ENCODE results near the gene NTMT1. TPM values are rescaled to one million over a fixed set of nuclear protein-coding genes. Genes with fewer than 3 reads are reported as not detected.
A peak's percentile ranks its signal among the peaks of the same experiment; 100 is the strongest.

Gene NTMT1
- total RNA-seq, 1 experiment from 2014 or later = 84.8 TPM

DNA sequence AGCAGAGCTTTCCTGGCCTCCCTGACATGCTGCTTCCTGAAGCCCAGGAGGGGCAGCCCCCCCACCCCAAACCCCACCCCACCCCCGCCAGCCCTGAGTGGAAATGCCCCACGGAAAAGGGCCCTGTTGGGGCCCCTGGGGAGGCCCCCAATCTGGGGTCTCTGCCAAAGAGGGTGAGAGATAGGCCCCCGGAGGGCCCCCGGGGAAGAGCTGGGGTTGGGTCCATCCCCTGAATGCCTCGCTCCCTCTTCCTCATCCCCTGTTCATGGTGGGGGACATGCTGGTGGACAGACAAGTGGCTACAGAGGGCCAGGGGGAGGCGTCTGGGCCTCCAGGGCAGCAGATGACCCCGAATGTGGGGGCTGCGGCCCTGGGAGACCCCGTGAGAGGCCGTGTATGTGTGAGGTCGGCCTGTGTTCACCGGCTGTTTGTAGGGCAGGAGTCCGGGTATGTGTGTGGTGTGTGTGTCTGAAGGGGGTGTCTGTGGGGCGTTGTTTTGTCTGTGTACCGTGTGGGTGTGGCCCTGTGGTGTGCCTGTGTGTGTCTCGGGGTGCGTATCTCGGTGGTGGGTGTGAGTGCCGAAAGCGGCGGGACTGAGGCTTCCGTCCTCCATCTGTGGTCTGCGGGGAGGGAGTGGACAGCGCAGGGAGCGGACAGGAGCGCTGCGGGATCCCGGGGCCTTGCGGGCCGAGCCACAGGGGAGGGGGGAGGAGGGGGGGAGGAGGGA, 16.3 kb upstream of the NTMT1 start:
- peak; percentile 7 for ATAC-seq
- no peaks in the 10 kb centered on the region for H3K9me3 ChIP-seq (ENCODE audit: control insufficient read depth in 1 of 2, insufficient read depth in 1 of 2, low read depth in 1 of 2, low read length in 2 of 2)
- H3K4me1 ChIP-seq (ENCODE audit: control insufficient read depth in 1 of 2, insufficient read depth in 2 of 2, low read length in 2 of 2) = peaks cover 67 to 92% of the 10 kb centered on the region in 2 experiments
- H4K20me1 ChIP-seq (ENCODE audit: insufficient read depth) = no peaks in the 10 kb centered on the region
- no peak for DNase-seq (ENCODE audit: low read depth, low spot score)
- TF ChIP-seq CBX3 (IDR thresholded peaks at IDR 0.05; ENCODE audit: low read depth) (no peak), ZNF274 (IDR thresholded peaks at IDR 0.05; ENCODE audit: low read depth, low read length) (no peak), EGR1 (IDR thresholded peaks at IDR 0.05; ENCODE audit: low read depth) (no peak), EZH2phosphoT487 (IDR thresholded peaks at IDR 0.05; ENCODE audit: borderline replicate concordance) (no peak), POLR2AphosphoS5 (IDR thresholded peaks at IDR 0.05; ENCODE audit: low read depth, low read length) (peak; percentile 50), ZFX (IDR thresholded peaks at IDR 0.05) (0 out of 2 replicates have a peak, but pooled peaks have one; percentile 17), RAD21 (IDR thresholded peaks at IDR 0.05; ENCODE audit: low read depth) (no peak), TCF7L2 (IDR thresholded peaks at IDR 0.05; ENCODE audit: borderline replicate concordance, extremely low read depth, insufficient read depth, insufficient read length) (peak; percentile 11), POLR2A (IDR thresholded peaks at IDR 0.05; ENCODE audit: borderline replicate concordance, extremely low read depth, insufficient read depth, insufficient read length) (peak; percentile 53)
- H2AFZ ChIP-seq (ENCODE audit: low read depth, low read length, poor library complexity, severe bottlenecking) = no peak overlapping the region
- H3K36me3 ChIP-seq (ENCODE audit: control insufficient read depth in 1 of 2, insufficient read depth in 2 of 2, low read length in 2 of 2) = no peaks in the 10 kb centered on the region
- no peaks in the 10 kb centered on the region for H3K9me2 ChIP-seq (ENCODE audit: insufficient read depth)
- ChIA-PET POLR2A (interaction anchor here (0.7 to 4.8 kb wide), 15 partner anchors 12 to 470 kb away, joined by 3 to 34 read pairs (median 7); partner anchors contain the start of gene IER5L), RAD21 (ENCODE audit: low non-redundant PET in 1 of 2, low total read pairs in 2 of 2, uncharacterized antibody in 2 of 2, unreplicated experiment in 2 of 2) (interaction anchor here (0.8 to 1.6 kb wide), 4 partner anchors 22 to 113 kb away, joined by 3 to 5 read pairs (median 3); no protein-coding TSS in a partner anchor), CTCF (interaction anchor here (0.6 to 2.7 kb wide), 7 partner anchors 8 to 478 kb away, joined by 3 to 18 read pairs (median 5); no protein-coding TSS in a partner anchor)
- no peaks in the 10 kb centered on the region for H3K27me3 ChIP-seq (ENCODE audit: insufficient read depth, low read length)
- no peaks in the 10 kb centered on the region; the same call in 1 of the 2 replicates for H3K79me2 ChIP-seq (ENCODE audit: insufficient read depth, low read length)
- H3K4me2 ChIP-seq (ENCODE audit: low read length) = peak overlapping the region; percentile 92
- peak overlapping the region; percentile 96 for H3K27ac ChIP-seq (ENCODE audit: low read depth, low read length)
- intact Hi-C loops (cut with micrococcal nuclease) = loop anchor here (1.0 to 5.0 kb wide), 3 partner anchors 121 to 435 kb away; no protein-coding TSS in a partner anchor
- peak overlapping the region; percentile 45 to 48 for H3K4me3 ChIP-seq (replicated peaks in 1 of 2; ENCODE audit: low read depth in 1 of 2, low read length in 2 of 2)
- H3K9ac ChIP-seq (ENCODE audit: low read length) = peak overlapping the region; percentile 83
- BruUV-seq (replicated peaks) = no TSS peak

DNA sequence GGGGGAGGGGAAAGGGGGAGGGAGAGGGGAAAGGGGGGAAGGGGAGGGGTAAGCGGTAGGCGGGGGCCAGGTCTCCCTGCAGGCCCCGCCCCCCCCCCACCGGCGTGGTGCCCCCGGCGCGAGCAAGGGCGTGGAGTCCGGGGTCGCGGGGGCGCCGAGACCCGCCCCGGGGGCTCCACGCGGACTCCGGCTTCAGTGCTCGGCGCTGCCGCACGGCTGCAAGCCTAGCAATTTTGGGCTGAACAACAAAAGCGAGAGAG, 15.8 kb upstream of the NTMT1 start:
- no peaks in the 10 kb centered on the region for H3K36me3 ChIP-seq (ENCODE audit: control insufficient read depth in 1 of 2, insufficient read depth in 2 of 2, low read length in 2 of 2)
- BruUV-seq (replicated peaks) = no TSS peak
- H2AFZ ChIP-seq (ENCODE audit: low read depth, low read length, poor library complexity, severe bottlenecking) = no peak overlapping the region
- POLR2A ChIA-PET = no interaction called here
- no peaks in the 10 kb centered on the region for H4K20me1 ChIP-seq (ENCODE audit: insufficient read depth)
- H3K79me2 ChIP-seq (ENCODE audit: insufficient read depth, low read length) = no peaks in the 10 kb centered on the region; the same call in 1 of the 2 replicates
- RAD21 ChIA-PET (ENCODE audit: low non-redundant PET in 1 of 2, low total read pairs in 2 of 2, uncharacterized antibody in 2 of 2, unreplicated experiment in 2 of 2) = no interaction called here
- intact Hi-C loops (cut with micrococcal nuclease) = loop anchor here (1.0 to 5.0 kb wide), 3 partner anchors 122 to 435 kb away; no protein-coding TSS in a partner anchor
- H3K4me3 ChIP-seq (replicated peaks in 1 of 2; ENCODE audit: low read depth in 1 of 2, low read length in 2 of 2) = peak overlapping the region; percentile 45 to 64
- ATAC-seq = no peak
- H3K9me2 ChIP-seq (ENCODE audit: insufficient read depth) = no peaks in the 10 kb centered on the region
- H3K4me1 ChIP-seq (ENCODE audit: control insufficient read depth in 1 of 2, insufficient read depth in 2 of 2, low read length in 2 of 2) = peaks cover 63 to 88% of the 10 kb centered on the region in 2 experiments
- H3K27ac ChIP-seq (ENCODE audit: low read depth, low read length) = peak overlapping the region; percentile 96
- H3K27me3 ChIP-seq (ENCODE audit: insufficient read depth, low read length) = no peaks in the 10 kb centered on the region
- peak overlapping the region; percentile 83 for H3K9ac ChIP-seq (ENCODE audit: low read length)
- H3K4me2 ChIP-seq (ENCODE audit: low read length) = peak overlapping the region; percentile 92
- CTCF ChIA-PET = no interaction called here
- no peak for DNase-seq (ENCODE audit: low read depth, low spot score)
- no peaks in the 10 kb centered on the region for H3K9me3 ChIP-seq (ENCODE audit: control insufficient read depth in 1 of 2, insufficient read depth in 1 of 2, low read depth in 1 of 2, low read length in 2 of 2)
- TF ChIP-seq JUND (IDR thresholded peaks at IDR 0.05) (no peak), TCF7L2 (IDR thresholded peaks at IDR 0.05; ENCODE audit: borderline replicate concordance, extremely low read depth, insufficient read depth, insufficient read length) (no peak), SIN3A (IDR thresholded peaks at IDR 0.05; ENCODE audit: low read depth) (no peak), YY1 (IDR thresholded peaks at IDR 0.05; ENCODE audit: extremely low read depth, insufficient replicate concordance, low read depth, low read length) (no peak), ZNF274 (IDR thresholded peaks at IDR 0.05; ENCODE audit: low read depth, low read length) (no peak), EGR1 (IDR thresholded peaks at IDR 0.05; ENCODE audit: low read depth) (no peak), CEBPB (IDR thresholded peaks at IDR 0.05; ENCODE audit: low read depth) (no peak), RAD21 (IDR thresholded peaks at IDR 0.05; ENCODE audit: low read depth) (no peak), MAX (IDR thresholded peaks at IDR 0.05) (no peak), EZH2phosphoT487 (IDR thresholded peaks at IDR 0.05; ENCODE audit: borderline replicate concordance) (no peak), POLR2AphosphoS5 (IDR thresholded peaks at IDR 0.05; ENCODE audit: low read depth, low read length) (no peak), ZFX (IDR thresholded peaks at IDR 0.05) (no peak)
- TF ChIP-seq, protein P1, sequence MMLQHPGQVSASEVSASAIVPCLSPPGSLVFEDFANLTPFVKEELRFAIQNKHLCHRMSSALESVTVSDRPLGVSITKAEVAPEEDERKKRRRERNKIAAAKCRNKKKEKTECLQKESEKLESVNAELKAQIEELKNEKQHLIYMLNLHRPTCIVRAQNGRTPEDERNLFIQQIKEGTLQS (IDR thresholded peaks at IDR 0.05) = no peak
- TF ChIP-seq, protein P2, sequence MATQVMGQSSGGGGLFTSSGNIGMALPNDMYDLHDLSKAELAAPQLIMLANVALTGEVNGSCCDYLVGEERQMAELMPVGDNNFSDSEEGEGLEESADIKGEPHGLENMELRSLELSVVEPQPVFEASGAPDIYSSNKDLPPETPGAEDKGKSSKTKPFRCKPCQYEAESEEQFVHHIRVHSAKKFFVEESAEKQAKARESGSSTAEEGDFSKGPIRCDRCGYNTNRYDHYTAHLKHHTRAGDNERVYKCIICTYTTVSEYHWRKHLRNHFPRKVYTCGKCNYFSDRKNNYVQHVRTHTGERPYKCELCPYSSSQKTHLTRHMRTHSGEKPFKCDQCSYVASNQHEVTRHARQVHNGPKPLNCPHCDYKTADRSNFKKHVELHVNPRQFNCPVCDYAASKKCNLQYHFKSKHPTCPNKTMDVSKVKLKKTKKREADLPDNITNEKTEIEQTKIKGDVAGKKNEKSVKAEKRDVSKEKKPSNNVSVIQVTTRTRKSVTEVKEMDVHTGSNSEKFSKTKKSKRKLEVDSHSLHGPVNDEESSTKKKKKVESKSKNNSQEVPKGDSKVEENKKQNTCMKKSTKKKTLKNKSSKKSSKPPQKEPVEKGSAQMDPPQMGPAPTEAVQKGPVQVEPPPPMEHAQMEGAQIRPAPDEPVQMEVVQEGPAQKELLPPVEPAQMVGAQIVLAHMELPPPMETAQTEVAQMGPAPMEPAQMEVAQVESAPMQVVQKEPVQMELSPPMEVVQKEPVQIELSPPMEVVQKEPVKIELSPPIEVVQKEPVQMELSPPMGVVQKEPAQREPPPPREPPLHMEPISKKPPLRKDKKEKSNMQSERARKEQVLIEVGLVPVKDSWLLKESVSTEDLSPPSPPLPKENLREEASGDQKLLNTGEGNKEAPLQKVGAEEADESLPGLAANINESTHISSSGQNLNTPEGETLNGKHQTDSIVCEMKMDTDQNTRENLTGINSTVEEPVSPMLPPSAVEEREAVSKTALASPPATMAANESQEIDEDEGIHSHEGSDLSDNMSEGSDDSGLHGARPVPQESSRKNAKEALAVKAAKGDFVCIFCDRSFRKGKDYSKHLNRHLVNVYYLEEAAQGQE (IDR thresholded peaks at IDR 0.05; ENCODE audit: low read depth) = no peak

Data from HCT116 (cell line).